Mucosa of stomach (tissue), 1 donor: ENCODE measurements around the gene ATG7.

Source experiments
- H3K27me3 ChIP-seq: one replicate; pipeline ENCODE4 v1.7.0; 2013; ENCODE audit warnings: mild to moderate bottlenecking, low read length; ENCODE audit not compliant: control insufficient read depth, insufficient read depth
- H3K36me3 ChIP-seq: one replicate; pipeline ENCODE4 v1.7.0; 2013; ENCODE audit warnings: low read length; ENCODE audit not compliant: control insufficient read depth, insufficient read depth
- H3K4me1 ChIP-seq: one replicate; pipeline ENCODE4 v1.7.0; 2013; ENCODE audit warnings: mild to moderate bottlenecking, low read length; ENCODE audit not compliant: control insufficient read depth, insufficient read depth
- H3K4me3 ChIP-seq: one replicate; pipeline ENCODE4 v1.7.0; 2013; ENCODE audit warnings: low read length
- H3K9ac ChIP-seq: one replicate; pipeline ENCODE4 v1.7.0; 2013; ENCODE audit warnings: mild to moderate bottlenecking, low read length, moderate library complexity
- H3K9me3 ChIP-seq: one replicate; pipeline ENCODE4 v1.7.0; 2013; ENCODE audit warnings: mild to moderate bottlenecking, low read length, moderate library complexity; ENCODE audit not compliant: control insufficient read depth
- donor health status: Pancreatic carcinoma.

ATG7 gene

GRCh38 chr3:11582191-11582968 is 310.2 kb downstream of the ATG7 start:
- H3K36me3 ChIP-seq, result no peaks in the 10 kb centered on the region
- H3K4me1 ChIP-seq, result peaks cover 26% of the 10 kb centered on the region
- H3K9ac ChIP-seq, result no peak overlapping the region
- H3K27me3 ChIP-seq, result no peaks in the 10 kb centered on the region
- H3K9me3 ChIP-seq, result no peaks in the 10 kb centered on the region
- no peak overlapping the region for H3K4me3 ChIP-seq

- Histone ChIP-seq H3K4me3 (no peak overlapping the region), H3K9ac (no peak overlapping the region), H3K36me3 (no peaks in the 10 kb centered on the region), H3K4me1 (peaks cover 26% of the 10 kb centered on the region), H3K9me3 (no peaks in the 10 kb centered on the region), H3K27me3 (no peaks in the 10 kb centered on the region)
Measured at GRCh38 chr3:11583235-11583634, 311.0 kb downstream of the ATG7 start.

DNA sequence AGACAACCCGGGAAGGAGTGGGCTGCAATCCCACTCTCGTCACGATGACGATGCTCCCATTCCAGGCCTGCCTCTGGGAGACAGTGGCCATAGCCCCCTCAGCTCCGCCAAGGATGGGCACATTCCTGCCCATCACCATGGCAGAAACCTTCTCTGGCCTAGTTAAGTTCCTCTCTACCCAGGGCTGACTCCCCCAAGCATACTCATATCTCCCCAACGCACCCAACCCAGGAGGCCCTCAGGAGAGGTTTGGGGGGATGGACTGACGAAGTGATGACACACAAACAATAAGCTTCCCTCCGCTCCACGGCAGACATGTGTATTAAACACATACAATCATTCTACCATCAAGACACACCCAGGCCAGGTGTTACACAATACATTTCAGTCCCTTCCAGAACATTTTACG is 311.4 kb downstream of the ATG7 start:
- H3K4me3 ChIP-seq, result no peak overlapping the region
- H3K4me1 ChIP-seq, result peaks cover 30% of the 10 kb centered on the region
- H3K9me3 ChIP-seq, result no peaks in the 10 kb centered on the region
- no peaks in the 10 kb centered on the region for H3K27me3 ChIP-seq
- no peak overlapping the region for H3K9ac ChIP-seq
- no peaks in the 10 kb centered on the region for H3K36me3 ChIP-seq

DNA sequence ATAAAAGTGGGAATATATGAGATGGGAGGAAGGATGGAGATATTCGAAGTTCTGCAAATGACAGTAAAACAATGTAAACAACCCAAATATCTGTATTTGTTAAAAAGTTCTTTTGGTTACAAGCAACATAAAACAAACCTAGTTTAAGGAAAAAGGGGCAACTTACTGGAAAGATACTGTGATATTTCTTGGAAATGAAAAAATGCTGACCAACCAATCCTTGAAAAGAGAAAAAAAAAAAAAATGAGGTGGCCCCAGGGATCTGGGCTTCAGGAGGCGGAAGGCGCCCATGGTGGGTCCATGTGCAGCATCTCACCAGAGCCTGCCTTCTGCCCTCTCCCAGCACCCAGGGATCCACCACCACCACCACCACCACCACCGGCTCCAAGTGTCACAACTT is 312.4 kb downstream of the ATG7 start:
- Histone ChIP-seq H3K4me1 (peaks cover 38% of the 10 kb centered on the region), H3K36me3 (no peaks in the 10 kb centered on the region), H3K9ac (no peak overlapping the region), H3K27me3 (no peaks in the 10 kb centered on the region), H3K4me3 (no peak overlapping the region), H3K9me3 (no peaks in the 10 kb centered on the region)

GRCh38 chr3:11587766-11588165 is 315.6 kb downstream of the ATG7 start:
- H3K4me1 ChIP-seq, result peaks cover 47% of the 10 kb centered on the region
- H3K27me3 ChIP-seq, result no peaks in the 10 kb centered on the region
- no peak overlapping the region for H3K4me3 ChIP-seq
- H3K36me3 ChIP-seq, result no peaks in the 10 kb centered on the region
- no peak overlapping the region for H3K9ac ChIP-seq
- no peaks in the 10 kb centered on the region for H3K9me3 ChIP-seq

DNA sequence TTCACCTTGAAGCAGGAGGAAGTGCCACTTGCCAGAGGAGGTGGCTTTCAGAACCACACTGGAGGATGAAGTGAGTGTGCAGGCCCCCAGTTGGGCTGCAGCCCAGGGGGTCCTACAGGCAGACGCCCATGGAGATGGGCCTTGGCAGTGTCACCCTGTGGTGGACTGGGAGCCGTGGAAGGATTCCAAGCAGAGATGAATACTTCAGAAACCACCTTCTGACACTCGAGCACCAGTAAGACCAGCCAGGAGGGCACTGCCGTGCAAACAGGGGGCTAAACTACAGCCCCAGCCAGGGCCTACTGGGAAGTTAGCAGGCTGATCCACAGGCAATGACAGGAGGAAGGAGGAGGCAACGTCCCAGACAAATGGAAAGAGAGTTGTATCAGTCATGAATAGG is 316.1 kb downstream of the ATG7 start:
- H3K4me3 ChIP-seq, result no peak overlapping the region
- H3K4me1 ChIP-seq, result peaks cover 47% of the 10 kb centered on the region

GRCh38 chr3:11588755-11589154 is 316.6 kb downstream of the ATG7 start:
- no peaks in the 10 kb centered on the region for H3K27me3 ChIP-seq
- no peak overlapping the region for H3K9ac ChIP-seq
- peaks cover 43% of the 10 kb centered on the region for H3K4me1 ChIP-seq
- no peaks in the 10 kb centered on the region for H3K9me3 ChIP-seq
- H3K4me3 ChIP-seq, result no peak overlapping the region
- no peaks in the 10 kb centered on the region for H3K36me3 ChIP-seq

More for the DNA sequence above, 316.1 kb downstream of the ATG7 start:
- Histone ChIP-seq H3K36me3 (no peaks in the 10 kb centered on the region), H3K9ac (no peak overlapping the region), H3K9me3 (no peaks in the 10 kb centered on the region), H3K27me3 (no peaks in the 10 kb centered on the region)

GRCh38 chr3:11589706-11590105 is 317.5 kb downstream of the ATG7 start:
- H3K9me3 ChIP-seq, result no peaks in the 10 kb centered on the region
- no peak overlapping the region for H3K9ac ChIP-seq
- no peaks in the 10 kb centered on the region for H3K27me3 ChIP-seq
- H3K4me1 ChIP-seq, result peaks cover 42% of the 10 kb centered on the region
- H3K4me3 ChIP-seq, result no peak overlapping the region
- H3K36me3 ChIP-seq, result no peaks in the 10 kb centered on the region

GRCh38 chr3:11591002-11591355 is 318.8 kb downstream of the ATG7 start:
- no peak overlapping the region for H3K9ac ChIP-seq
- no peaks in the 10 kb centered on the region for H3K27me3 ChIP-seq
- no peaks in the 10 kb centered on the region for H3K9me3 ChIP-seq
- H3K36me3 ChIP-seq, result no peaks in the 10 kb centered on the region
- H3K4me3 ChIP-seq, result no peak overlapping the region
- peaks cover 42% of the 10 kb centered on the region for H3K4me1 ChIP-seq

DNA sequence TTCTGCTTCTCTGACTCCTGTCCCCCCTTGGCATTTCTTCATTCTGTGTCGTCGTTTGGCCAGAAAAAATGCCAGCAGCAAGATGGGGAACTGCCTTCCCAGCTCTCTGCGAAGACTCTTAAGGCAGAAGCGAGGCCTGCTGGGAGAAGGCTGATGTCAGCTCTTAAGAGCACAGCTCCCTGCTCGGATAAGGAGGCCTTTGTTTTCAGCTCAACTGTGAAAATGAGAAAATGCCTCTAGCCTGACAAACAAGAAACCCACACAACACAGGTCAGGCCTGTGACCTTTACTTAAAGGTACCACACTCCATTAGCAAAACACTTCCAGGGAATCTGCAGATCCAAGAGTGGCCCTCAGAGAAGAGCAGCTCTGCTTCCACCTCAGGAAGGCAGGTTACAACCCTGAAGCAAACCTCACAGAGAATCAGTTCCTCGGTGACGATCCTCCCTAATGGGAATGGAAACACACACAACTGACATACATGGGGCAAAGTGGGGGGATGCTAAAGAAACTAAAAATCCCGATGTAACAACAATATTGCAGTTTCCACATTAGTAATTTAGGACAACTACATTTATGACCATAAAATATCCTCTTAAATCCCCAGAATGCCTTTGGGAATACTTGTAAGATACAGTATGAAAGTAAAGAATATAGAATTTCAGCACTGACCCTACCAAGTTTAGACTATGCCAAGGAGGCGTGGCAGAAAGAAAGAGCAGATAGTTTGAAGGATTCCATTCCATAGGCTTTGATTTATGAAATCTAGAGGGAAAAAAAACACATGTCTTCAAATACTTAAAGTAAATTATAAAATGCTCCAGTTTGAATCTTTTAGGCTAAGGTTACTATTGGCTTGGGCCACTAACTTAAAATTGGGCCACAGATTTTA is 319.4 kb downstream of the ATG7 start:
- Histone ChIP-seq H3K4me1 (peaks cover 42% of the 10 kb centered on the region), H3K27me3 (no peaks in the 10 kb centered on the region), H3K36me3 (no peaks in the 10 kb centered on the region), H3K4me3 (no peak overlapping the region), H3K9ac (no peak overlapping the region), H3K9me3 (no peaks in the 10 kb centered on the region)

GRCh38 chr3:11592445-11593298 is 320.5 kb downstream of the ATG7 start:
- Histone ChIP-seq H3K27me3 (no peaks in the 10 kb centered on the region), H3K9ac (no peak overlapping the region), H3K4me1 (peaks cover 42% of the 10 kb centered on the region), H3K9me3 (no peaks in the 10 kb centered on the region), H3K4me3 (no peak overlapping the region), H3K36me3 (no peaks in the 10 kb centered on the region)
